ENCODE data around the gene VAV2. TPM values are rescaled to one million over a fixed set of nuclear protein-coding genes. Genes with fewer than 3 reads are reported as not detected.
"Not testable (repeated sequence)": the region's sequence is repeated elsewhere in the genome, so short reads cannot be mapped to it uniquely, and the experiment has no call there.

The VAV2 gene
- total RNA-seq, 1 donor from 2014 or later: 8.3 TPM

GRCh38 chr9:133961226-133962165, 30.6 kb downstream of the VAV2 start:
- TF ChIP-seq CTCF (IDR thresholded peaks at IDR 0.05): no peak
- no peak for TF ChIP-seq POLR2A (IDR thresholded peaks at IDR 0.05)
- no peak for TF ChIP-seq POLR2AphosphoS5 (IDR thresholded peaks at IDR 0.05; ENCODE audit: insufficient read depth in 1 of 2, low read depth in 1 of 2)
- H3K36me3 ChIP-seq: no peaks in the 10 kb centered on the region

DNA sequence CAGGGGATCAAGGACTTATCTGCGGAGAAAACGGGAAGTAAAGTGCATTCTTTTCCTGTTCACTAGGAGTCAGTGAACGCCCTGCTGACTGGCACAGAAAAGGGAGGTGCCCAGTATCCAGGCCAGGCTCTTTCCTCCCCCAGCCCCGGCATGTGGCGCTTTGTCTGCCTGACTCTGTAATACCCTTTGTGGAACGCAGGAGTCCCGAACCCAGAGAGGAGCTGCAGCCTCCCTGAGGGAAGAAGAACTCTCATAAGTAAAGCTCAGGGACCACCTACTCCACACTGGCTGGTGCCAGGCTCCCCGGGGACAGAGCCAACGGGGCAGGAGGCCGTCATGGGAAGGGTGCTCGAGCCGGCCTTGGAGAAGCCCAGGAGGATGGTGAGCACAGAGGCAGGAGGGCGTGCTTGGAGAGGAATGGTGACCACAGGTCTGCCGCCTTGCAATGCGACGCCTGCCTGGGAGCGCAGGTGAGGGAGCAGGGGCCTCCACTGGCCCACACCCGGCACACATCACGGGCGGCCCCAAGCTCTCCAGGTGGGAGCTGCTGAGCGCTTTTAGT, 31.5 kb downstream of the VAV2 start:
- TF ChIP-seq POLR2A (IDR thresholded peaks at IDR 0.05) (no peak), CTCF (IDR thresholded peaks at IDR 0.05) (no peak), POLR2AphosphoS5 (IDR thresholded peaks at IDR 0.05; ENCODE audit: insufficient read depth in 1 of 2, low read depth in 1 of 2) (no peak)
- peaks cover 39% of the 10 kb centered on the region for H3K4me1 ChIP-seq
- intact Hi-C loops (cut with DNase I): no loop called here

More at GRCh38 chr9:133961226-133962165, 30.6 kb downstream of the VAV2 start:
- Histone ChIP-seq H3K27ac (no peak overlapping the region), H3K27me3 (no peaks in the 10 kb centered on the region), H3K4me1 (peaks cover 31% of the 10 kb centered on the region), H3K4me3 (no peak overlapping the region), H3K9me3 (no peaks in the 10 kb centered on the region)
- DNase-seq (ENCODE audit: extremely low spot score in 2 of 2): no peak
- intact Hi-C loops (cut with DNase I): no loop called here

GRCh38 chr9:133959966-133960567, 32.1 kb downstream of the VAV2 start:
- intact Hi-C loops (cut with DNase I): no loop called here
- Histone ChIP-seq H3K9me3 (no peaks in the 10 kb centered on the region), H3K4me1 (peaks cover 43% of the 10 kb centered on the region), H3K27ac (no peak overlapping the region), H3K4me3 (no peak overlapping the region), H3K27me3 (no peaks in the 10 kb centered on the region), H3K36me3 (no peaks in the 10 kb centered on the region)
- TF ChIP-seq POLR2A (IDR thresholded peaks at IDR 0.05): no peak
- no peak for DNase-seq (ENCODE audit: extremely low spot score in 2 of 2)

More for the DNA sequence above, 31.5 kb downstream of the VAV2 start:
- Histone ChIP-seq H3K36me3 (no peaks in the 10 kb centered on the region), H3K27me3 (no peaks in the 10 kb centered on the region), H3K27ac (no peak overlapping the region), H3K4me3 (no peak overlapping the region), H3K9me3 (no peaks in the 10 kb centered on the region)
- no peak for DNase-seq (ENCODE audit: extremely low spot score in 2 of 2)

- no peak overlapping the region for H3K27ac ChIP-seq
- intact Hi-C loops (cut with DNase I): no loop called here
- no peak overlapping the region for H3K4me3 ChIP-seq
- peaks cover 47% of the 10 kb centered on the region for H3K4me1 ChIP-seq
- DNase-seq (ENCODE audit: extremely low spot score in 2 of 2): no peak
- H3K36me3 ChIP-seq: no peaks in the 10 kb centered on the region
- no peaks in the 10 kb centered on the region for H3K9me3 ChIP-seq
- H3K27me3 ChIP-seq: no peaks in the 10 kb centered on the region
- TF ChIP-seq CTCF (IDR thresholded peaks at IDR 0.05): no peak
- no peak for TF ChIP-seq POLR2A (IDR thresholded peaks at IDR 0.05)
- TF ChIP-seq POLR2AphosphoS5 (IDR thresholded peaks at IDR 0.05; ENCODE audit: insufficient read depth in 1 of 2, low read depth in 1 of 2): no peak
Observed at GRCh38 chr9:133959171-133959570, 33.0 kb downstream of the VAV2 start.

- Histone ChIP-seq H3K36me3 (no peaks in the 10 kb centered on the region), H3K27ac (no peak overlapping the region), H3K9me3 (no peaks in the 10 kb centered on the region), H3K4me3 (no peak overlapping the region), H3K4me1 (peaks cover 47% of the 10 kb centered on the region), H3K27me3 (no peaks in the 10 kb centered on the region)
- no peak for DNase-seq (ENCODE audit: extremely low spot score in 2 of 2)
- intact Hi-C loops (cut with DNase I): no loop called here
- TF ChIP-seq POLR2AphosphoS5 (IDR thresholded peaks at IDR 0.05; ENCODE audit: insufficient read depth in 1 of 2, low read depth in 1 of 2) (no peak), CTCF (IDR thresholded peaks at IDR 0.05) (no peak), POLR2A (IDR thresholded peaks at IDR 0.05) (no peak)
Observed at GRCh38 chr9:133958756-133959155, 33.4 kb downstream of the VAV2 start.

- H3K36me3 ChIP-seq; H3K4me3 ChIP-seq; H3K27me3 ChIP-seq; DNase-seq (ENCODE audit: extremely low spot score in 2 of 2); H3K27ac ChIP-seq; intact Hi-C loops (cut with DNase I); H3K9me3 ChIP-seq: not testable (repeated sequence)
- H3K4me1 ChIP-seq: peaks cover 47% of the 10 kb centered on the region
Observed at GRCh38 chr9:133957772-133958171, 34.4 kb downstream of the VAV2 start.
